Spinal cord (tissue), 10 donors: ENCODE results near the gene SLC12A7. TPM values are rescaled to one million over a fixed set of nuclear protein-coding genes. Genes with fewer than 3 reads are reported as not detected.

Source experiments
- DNase-seq, 6 donors: peaks; one replicate each; pipeline versions ENCODE4 v3.0.0 to v3.0.0-alpha.2; 2013 to 2015; ENCODE audit warnings: low spot score in 6 of 6, low read depth in 4 of 6
- H3K27ac ChIP-seq: one replicate; pipeline ENCODE4 v1.5.1; 2013; ENCODE audit warnings: low read depth, low read length, control low read depth
- H3K27me3 ChIP-seq: one replicate; pipeline ENCODE4 v1.6.1; 2013; ENCODE audit warnings: low read length; ENCODE audit not compliant: control insufficient read depth, insufficient read depth
- H3K36me3 ChIP-seq: one replicate; pipeline ENCODE4 v1.6.1; 2013; ENCODE audit warnings: low read length; ENCODE audit not compliant: control insufficient read depth, insufficient read depth
- H3K4me1 ChIP-seq: one replicate; pipeline ENCODE4 v1.6.1; 2013; ENCODE audit warnings: low read length; ENCODE audit not compliant: control insufficient read depth, insufficient read depth
- H3K4me3 ChIP-seq: one replicate; pipeline ENCODE4 v1.5.1; 2013; ENCODE audit warnings: low read depth, low read length, control low read depth
- H3K9me3 ChIP-seq: one replicate; pipeline ENCODE4 v1.6.1; 2013; ENCODE audit warnings: low read length; ENCODE audit not compliant: control insufficient read depth, insufficient read depth
- WGBS: methylation state at CpG from one replicate; pipeline ENCODE4 v1.1.5; 2013; ENCODE audit warnings: missing lambda C conversion rate; ENCODE audit not compliant: insufficient coverage; 5-methylcytosine and 5-hydroxymethylcytosine counted together
- polyA plus RNA-seq, 2 donors: library from polyadenylated mRNA; unstranded; fragments of 120-200 nt; gene quantifications; one replicate each; pipeline ENCODE4 v1.2.1, GENCODE V29; 2013; ENCODE audit not compliant: insufficient read length in 2 of 2
- total RNA-seq, 2 donors: library from RNA; depleted of rRNA in 1 of 2; stranded (reverse); fragments of 120-200 nt in 1 of 2; fragments of >200 nt in 1 of 2; gene quantifications; one replicate each; pipeline versions ENCODE4 v1.2.3 to v1.2.4, GENCODE V29; 2013 to 2014
- donor health status: healthy.

SLC12A7 gene
- total and polyA plus RNA-seq, 4 donors = 8.7 to 21.3 (median 16.4) TPM

- DNase-seq = no peak
- H3K9me3 ChIP-seq = no peaks in the 10 kb centered on the region
- no peaks in the 10 kb centered on the region for H3K27me3 ChIP-seq
- peaks cover 40% of the 10 kb centered on the region for H3K36me3 ChIP-seq
- H3K4me3 ChIP-seq = no peak overlapping the region
- H3K27ac ChIP-seq = no peak overlapping the region
- peaks cover 69% of the 10 kb centered on the region for H3K4me1 ChIP-seq
- 91% methylated on average over 17 of the region's 19 CpGs for WGBS
These were observed 94.0 kb downstream of the SLC12A7 start for GRCh38 chr5:1017691-1018455.

GRCh38 chr5:1017056-1017455 is 94.8 kb downstream of the SLC12A7 start:
- Histone ChIP-seq H3K27me3 (no peaks in the 10 kb centered on the region), H3K4me1 (peaks cover 77% of the 10 kb centered on the region), H3K4me3 (no peak overlapping the region), H3K27ac (no peak overlapping the region), H3K36me3 (peaks cover 48% of the 10 kb centered on the region), H3K9me3 (no peaks in the 10 kb centered on the region)
- DNase-seq = no peak
- 74% methylated on average over 12 of the region's 12 CpGs for WGBS

DNA sequence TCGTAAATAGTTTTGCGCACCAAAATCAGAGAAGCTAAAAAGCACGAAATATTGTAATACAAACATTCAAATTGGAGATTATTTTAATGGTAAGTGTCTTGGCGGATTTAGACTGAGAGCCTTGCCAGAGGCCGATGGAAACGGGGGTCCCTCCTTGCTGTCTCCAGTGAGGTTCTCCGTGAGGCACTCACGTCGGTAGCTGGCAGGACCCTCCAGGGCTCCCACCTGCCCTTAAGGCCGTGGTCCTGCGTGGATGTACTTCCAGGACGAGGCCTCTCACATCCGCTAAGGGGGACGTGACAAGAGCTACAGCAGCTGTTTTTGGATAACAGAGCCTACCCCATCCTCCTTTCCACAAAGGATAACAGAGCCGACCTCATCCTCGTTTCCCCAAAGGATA is 95.4 kb downstream of the SLC12A7 start:
- 61% methylated on average over 13 of the region's 16 CpGs for WGBS
- H3K4me1 ChIP-seq = peaks cover 76% of the 10 kb centered on the region
- H3K4me3 ChIP-seq = no peak overlapping the region
- H3K27me3 ChIP-seq = no peaks in the 10 kb centered on the region
- no peak for DNase-seq
- H3K27ac ChIP-seq = no peak overlapping the region
- H3K36me3 ChIP-seq = peaks cover 49% of the 10 kb centered on the region
- H3K9me3 ChIP-seq = no peaks in the 10 kb centered on the region

GRCh38 chr5:1016036-1016435 is 95.8 kb downstream of the SLC12A7 start:
- peak in 2 of 6 donors; percentile 75 to 86 for DNase-seq
- Histone ChIP-seq H3K36me3 (peaks cover 51% of the 10 kb centered on the region), H3K4me1 (peaks cover 79% of the 10 kb centered on the region), H3K27me3 (peaks cover 2% of the 10 kb centered on the region), H3K9me3 (no peaks in the 10 kb centered on the region), H3K27ac (no peak overlapping the region), H3K4me3 (no peak overlapping the region)
- WGBS = 59% methylated on average over 17 of the region's 19 CpGs

GRCh38 chr5:1015507-1015906 is 96.4 kb downstream of the SLC12A7 start:
- peaks cover 53% of the 10 kb centered on the region for H3K36me3 ChIP-seq
- no peaks in the 10 kb centered on the region for H3K9me3 ChIP-seq
- 75% methylated on average over 10 of the region's 10 CpGs for WGBS
- H3K4me3 ChIP-seq = no peak overlapping the region
- DNase-seq = no peak
- H3K27ac ChIP-seq = no peak overlapping the region
- H3K27me3 ChIP-seq = peaks cover 3% of the 10 kb centered on the region
- H3K4me1 ChIP-seq = peaks cover 80% of the 10 kb centered on the region

DNA sequence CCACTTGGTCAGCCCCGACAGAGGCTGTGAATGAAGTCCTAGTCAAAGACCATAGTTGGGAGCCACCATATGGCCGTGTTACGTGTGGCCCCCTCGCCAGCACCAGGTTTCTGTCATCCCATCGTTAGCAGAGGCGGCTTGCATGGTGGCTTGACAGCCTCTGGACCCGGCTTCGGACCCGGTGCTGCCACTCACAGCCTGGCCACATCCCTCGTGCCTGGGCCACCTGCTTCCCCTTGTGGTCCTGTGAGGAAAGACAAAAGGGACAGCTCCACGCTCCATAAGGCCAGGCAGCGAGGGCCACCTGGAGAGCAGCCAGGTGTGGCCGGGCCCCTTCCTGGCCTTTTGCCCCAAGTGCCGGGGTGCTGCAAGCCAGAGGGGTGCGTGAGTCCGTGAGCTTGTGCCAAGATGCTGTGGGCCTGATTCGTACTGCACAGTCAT is 97.1 kb downstream of the SLC12A7 start:
- no peak for DNase-seq
- Histone ChIP-seq H3K4me1 (peaks cover 81% of the 10 kb centered on the region), H3K36me3 (peaks cover 53% of the 10 kb centered on the region), H3K9me3 (no peaks in the 10 kb centered on the region), H3K27me3 (peaks cover 8% of the 10 kb centered on the region), H3K4me3 (no peak overlapping the region), H3K27ac (no peak overlapping the region)
- 69% methylated on average over 17 of the region's 17 CpGs for WGBS

DNA sequence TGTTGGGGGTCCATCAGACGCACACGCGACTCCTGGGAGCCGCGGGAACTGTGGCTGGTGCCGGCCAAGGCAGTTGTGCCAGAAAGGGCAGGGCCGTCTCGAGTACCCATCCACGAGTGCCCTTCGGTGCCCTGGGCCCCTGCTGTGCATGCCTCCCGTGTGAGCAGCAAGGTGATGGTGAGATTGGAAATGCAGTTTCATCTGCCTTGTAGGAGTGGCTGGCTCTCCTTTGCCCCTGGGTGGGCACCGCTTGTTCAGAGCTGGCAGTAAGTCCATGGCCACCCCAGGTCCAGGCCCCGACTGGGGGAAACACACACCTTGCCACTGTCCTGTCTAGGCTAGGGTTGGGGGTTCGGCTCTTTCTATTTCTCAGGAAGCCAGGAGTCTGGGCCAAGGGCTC is 97.5 kb downstream of the SLC12A7 start:
- no peak for DNase-seq
- WGBS = 88% methylated on average over 13 of the region's 14 CpGs
- Histone ChIP-seq H3K9me3 (no peaks in the 10 kb centered on the region), H3K4me1 (peaks cover 83% of the 10 kb centered on the region), H3K27ac (no peak overlapping the region), H3K36me3 (peaks cover 53% of the 10 kb centered on the region), H3K4me3 (no peak overlapping the region), H3K27me3 (peaks cover 12% of the 10 kb centered on the region)

DNA sequence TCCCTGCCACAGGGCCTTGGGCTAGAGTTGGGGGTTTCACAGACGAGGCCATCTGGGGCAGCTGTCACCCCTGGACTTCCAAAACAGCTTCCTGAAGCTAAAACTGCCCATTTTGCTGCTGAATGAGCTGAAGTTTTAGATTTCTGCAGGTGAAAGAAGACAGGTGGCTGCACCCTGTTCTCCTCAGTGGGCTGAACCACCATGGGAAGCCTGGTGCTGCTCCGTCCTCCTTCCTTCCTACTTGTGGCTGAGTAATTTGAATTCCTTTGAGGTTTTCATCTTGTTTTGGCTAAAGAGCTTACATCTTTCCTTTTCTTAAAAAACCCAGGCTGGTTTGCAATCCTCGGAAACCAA is 97.9 kb downstream of the SLC12A7 start:
- Histone ChIP-seq H3K4me3 (no peak overlapping the region), H3K36me3 (peaks cover 53% of the 10 kb centered on the region), H3K27me3 (peaks cover 12% of the 10 kb centered on the region), H3K9me3 (no peaks in the 10 kb centered on the region), H3K27ac (no peak overlapping the region), H3K4me1 (peaks cover 79% of the 10 kb centered on the region)
- DNase-seq = no peak
- 100% methylated on average over 1 of the region's 3 CpGs for WGBS

DNA sequence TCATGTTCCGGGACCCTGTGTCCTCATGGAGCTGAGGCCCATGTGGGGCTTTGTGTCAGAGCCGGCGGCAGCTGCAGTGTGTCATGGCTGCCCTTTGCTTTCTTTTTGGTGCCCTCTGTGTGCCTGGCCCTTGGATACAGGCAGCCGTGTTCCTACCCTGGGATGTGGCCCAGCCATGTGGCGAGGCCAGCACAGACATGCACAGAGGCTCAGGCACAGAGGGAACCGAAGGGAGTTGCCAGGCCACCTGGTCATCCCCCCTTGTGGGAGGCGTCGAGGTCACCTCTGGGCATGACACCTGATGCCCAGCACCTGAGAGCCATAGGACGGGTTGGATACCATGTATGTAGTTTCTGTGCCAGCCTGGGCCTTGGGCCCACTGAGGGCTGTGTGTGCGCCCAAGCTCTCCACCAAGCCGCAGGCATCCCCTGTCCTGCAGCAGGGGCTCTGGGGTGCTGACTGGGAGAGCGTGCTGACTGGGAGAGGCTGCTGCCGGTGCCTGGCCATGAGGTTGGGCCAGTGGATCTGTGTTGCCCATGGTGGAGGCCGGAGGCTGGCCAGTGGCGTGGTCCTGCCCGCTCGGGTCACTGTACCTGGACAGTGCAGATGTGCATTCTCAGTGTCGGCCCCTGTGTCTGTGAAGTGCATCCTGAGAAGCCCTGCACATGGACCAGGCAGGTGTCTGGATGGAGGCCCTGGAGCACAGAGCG is 98.5 kb downstream of the SLC12A7 start:
- Histone ChIP-seq H3K27ac (no peak overlapping the region), H3K4me3 (no peak overlapping the region), H3K36me3 (peaks cover 49% of the 10 kb centered on the region), H3K27me3 (peaks cover 12% of the 10 kb centered on the region), H3K9me3 (no peaks in the 10 kb centered on the region), H3K4me1 (peaks cover 75% of the 10 kb centered on the region)
- DNase-seq = no peak
- 89% methylated on average over 19 of the region's 19 CpGs for WGBS

GRCh38 chr5:1012900-1013237 is 99.0 kb downstream of the SLC12A7 start:
- Histone ChIP-seq H3K4me1 (peaks cover 75% of the 10 kb centered on the region), H3K27me3 (peaks cover 15% of the 10 kb centered on the region)
- WGBS = 97% methylated on average over 7 of the region's 7 CpGs

More at GRCh38 chr5:1012900-1013237, 99.0 kb downstream of the SLC12A7 start:
- H3K36me3 ChIP-seq = peaks cover 46% of the 10 kb centered on the region
- no peak overlapping the region for H3K4me3 ChIP-seq
- H3K9me3 ChIP-seq = no peaks in the 10 kb centered on the region
- DNase-seq = no peak
- H3K27ac ChIP-seq = no peak overlapping the region
